Hematopoietic multipotent progenitor cell treated with erythropoietin and hydrocortisone succinate and interleukin-3 and kit ligand, for 8 days (in vitro differentiated cells): Measurements from ENCODE around the gene DDX25.
"Not testable (repeated sequence)": the region's sequence is repeated elsewhere in the genome, so short reads cannot be mapped to it uniquely, and the experiment has no call there.

Experiments used
- DNase-seq: peaks from one replicate; pipeline ENCODE4 v3.0.0-alpha.2; 2015

The DDX25 gene

GRCh38 chr11:125910226-125910849, 6.0 kb downstream of the DDX25 start:
- DNase-seq, result no peak

DNA sequence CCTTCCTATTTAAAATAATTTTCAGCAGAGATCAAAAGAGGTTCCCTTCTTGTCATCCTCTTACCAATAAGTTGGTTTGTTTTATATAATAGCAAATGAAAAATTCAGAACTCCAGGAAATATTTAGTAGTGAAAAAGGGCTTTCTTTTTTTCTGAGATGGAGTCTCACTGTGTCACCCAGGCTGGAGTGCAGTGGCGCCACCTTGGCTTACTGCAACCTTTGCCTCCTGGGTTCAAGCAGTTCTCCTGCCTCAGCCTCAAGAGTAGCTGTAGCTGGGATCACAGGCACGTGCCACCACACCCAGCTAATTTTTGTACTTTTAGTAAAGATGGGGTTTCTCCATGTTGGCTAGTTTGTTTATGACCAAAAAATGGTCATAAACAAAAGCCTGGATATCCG, 10.3 kb downstream of the DDX25 start:
- DNase-seq, result not testable (repeated sequence)

DNA sequence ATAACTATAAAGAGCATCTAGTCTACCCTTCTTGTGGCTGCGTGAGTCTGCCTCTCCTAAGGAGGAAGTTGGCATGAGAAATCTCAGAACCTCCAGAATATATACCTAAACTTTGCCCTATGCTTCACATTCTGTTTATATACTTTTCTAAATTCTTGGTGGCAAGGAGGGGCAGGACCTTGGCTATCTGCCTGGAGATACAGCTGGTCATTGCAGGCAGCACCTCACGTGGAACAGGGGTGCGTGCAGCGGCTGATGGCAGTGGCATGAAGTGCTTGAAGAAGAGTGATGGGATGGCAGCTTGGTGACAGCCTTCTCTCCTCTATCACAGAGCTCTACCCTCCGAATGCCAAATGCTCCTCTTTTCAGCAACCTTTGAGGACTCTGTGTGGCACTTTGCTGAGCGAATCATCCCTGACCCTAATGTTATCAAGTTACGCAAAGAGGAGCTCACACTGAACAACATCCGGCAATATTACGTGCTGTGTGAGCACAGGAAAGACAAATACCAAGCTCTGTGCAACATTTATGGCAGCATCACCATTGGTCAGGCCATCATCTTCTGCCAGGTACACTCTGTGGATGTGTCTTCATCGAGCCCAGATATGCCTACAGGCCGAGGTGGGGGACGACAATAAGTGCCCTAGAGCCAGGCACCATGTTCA, 12.5 kb downstream of the DDX25 start:
- no peak for DNase-seq

- DNase-seq, result no peak
Measured at GRCh38 chr11:125918140-125918840, 14.0 kb downstream of the DDX25 start.

GRCh38 chr11:125921042-125921441, 16.7 kb downstream of the DDX25 start:
- DNase-seq, result no peak

GRCh38 chr11:125922156-125922555, 17.8 kb downstream of the DDX25 start:
- no peak for DNase-seq

DNA sequence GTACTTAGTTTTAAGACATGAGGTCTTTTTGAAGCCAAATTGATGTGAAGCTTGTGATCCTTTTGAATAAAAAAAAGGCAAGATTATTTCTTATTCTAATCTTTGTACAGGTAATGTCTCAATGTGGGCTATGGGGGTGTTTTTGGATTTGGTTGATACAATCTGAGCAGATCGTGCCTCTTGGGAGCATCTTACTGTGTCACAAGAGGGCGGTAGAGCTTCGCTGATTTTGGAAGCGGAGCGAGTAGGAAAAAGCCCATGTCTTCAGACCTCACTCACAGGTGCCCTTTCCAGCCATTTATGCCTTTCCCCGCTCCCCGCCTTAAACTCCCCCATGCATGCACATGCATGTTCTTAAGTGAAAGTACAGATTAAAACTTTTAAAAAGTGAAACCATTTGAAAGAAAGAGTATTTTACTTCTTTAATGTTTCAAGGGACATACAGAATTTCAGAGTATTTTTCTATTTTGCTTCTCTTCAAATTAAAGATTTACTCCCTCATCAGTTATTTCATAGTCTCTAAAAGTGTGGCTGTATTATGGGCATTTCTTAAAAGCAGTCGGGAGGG, 18.8 kb downstream of the DDX25 start:
- peak; percentile 71 for DNase-seq

- no peak for DNase-seq
Measured at GRCh38 chr11:125923633-125924032, 19.3 kb downstream of the DDX25 start.

DNA sequence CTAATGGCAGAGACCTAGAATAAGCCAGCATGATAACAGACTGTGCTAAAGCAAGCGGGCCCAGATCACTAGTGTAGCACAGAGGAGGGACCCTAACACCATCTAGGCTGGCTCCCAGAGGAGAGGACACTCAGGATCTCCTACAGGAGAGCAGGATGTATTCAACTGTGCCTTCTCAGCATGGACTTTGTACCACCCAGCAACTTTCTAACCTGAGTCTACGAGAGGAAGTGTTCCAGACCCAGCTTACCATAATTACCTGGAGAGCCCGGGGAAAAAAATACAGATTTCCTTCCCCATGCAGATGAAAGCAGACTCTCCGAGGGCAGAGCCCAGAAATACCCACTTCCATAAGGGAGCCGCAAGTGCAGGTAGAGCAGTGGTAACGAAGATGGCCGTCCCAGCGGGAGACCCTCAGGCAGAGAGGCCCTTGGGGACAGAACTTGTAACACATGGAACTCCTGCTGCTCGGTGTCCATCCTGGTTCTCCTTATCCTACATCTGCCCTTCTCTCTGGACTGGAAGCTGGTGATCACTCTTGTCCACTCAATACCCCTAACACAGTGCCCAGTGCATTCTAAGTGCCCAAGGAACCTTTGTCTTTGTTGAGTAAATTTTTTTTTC, 20.2 kb downstream of the DDX25 start:
- DNase-seq, result no peak

DNA sequence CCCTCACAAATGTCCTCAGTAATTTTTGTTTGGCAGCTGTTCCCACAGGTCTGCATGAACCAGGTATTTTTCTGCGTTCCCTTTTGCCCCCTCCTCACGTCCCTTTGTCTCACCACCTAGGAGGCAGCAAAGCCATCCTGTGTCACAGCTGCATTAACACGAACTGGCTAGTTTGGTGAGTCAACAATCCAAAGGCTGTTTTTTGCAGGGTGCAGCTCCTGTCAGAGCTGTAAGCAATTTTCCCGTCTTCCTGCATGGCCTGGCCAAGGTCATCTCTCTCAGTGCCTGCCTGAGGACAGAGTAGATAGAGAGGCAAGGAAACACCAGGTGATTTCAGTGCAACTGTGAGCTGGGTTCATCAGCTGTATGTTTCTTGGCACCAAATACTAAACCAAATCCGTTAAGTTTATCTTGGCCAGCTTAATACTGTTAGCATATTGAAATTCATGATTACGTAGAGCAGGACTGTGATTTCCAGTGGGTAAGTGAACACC, 21.0 kb downstream of the DDX25 start:
- DNase-seq, result no peak

DNA sequence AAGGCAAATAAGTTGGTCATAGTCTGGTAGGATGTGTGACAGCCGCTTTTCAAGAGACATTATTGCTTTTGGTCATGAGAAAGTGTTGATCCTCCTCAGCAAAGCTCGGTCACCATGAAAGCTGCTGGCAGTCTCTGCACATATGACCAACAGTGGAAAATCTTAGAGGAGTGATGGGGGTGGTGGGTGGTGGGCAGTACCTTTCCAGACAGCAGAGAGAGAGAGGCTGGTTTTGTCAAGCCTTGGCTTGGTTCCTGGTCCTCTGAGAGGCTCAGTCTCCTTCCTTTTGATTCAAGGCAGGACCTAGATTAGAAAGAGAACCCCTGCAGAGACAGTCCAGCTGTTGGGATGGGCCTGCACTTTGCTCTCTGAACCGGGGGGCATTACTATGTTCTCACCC, 21.5 kb downstream of the DDX25 start:
- no peak for DNase-seq

GRCh38 chr11:125926682-125927081, 22.4 kb downstream of the DDX25 start:
- no peak for DNase-seq

DNA sequence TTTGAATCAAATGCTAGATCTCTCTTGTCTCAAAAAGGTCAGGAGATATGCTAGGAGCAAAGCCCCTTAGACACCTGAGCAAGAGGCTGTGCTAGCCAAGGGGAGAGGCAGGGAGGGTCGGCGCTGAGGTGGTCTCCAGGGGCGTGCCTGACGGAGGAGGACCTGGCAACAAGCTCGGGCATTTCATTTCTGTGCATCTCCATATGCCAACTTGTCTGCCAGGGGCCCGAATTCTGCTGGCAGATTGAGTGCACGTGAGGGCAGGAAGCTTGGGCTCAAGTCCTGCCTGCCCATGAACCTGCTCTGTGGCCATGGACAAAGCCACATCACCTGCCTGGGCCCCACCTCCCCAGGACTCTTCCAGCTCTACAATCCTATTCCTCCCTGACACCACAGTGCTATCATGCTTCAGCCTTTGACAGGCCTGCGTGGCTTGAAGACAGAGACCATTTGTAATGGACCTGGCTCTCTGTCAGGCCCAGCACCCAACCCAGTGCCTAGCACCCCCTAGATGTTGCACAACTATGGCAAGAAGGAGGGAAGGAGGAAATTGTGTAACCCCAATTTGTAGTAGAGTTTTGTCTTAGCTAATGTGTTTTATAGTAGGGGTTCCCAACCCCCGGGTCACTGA, 25.3 kb downstream of the DDX25 start:
- no peak for DNase-seq

GRCh38 chr11:125930076-125930450, 25.8 kb downstream of the DDX25 start:
- DNase-seq, result no peak

- DNase-seq, result no peak
Measured at GRCh38 chr11:125931116-125931515, 26.8 kb downstream of the DDX25 start.

- no peak for DNase-seq
Measured at GRCh38 chr11:125931668-125932067, 27.4 kb downstream of the DDX25 start.

DNA sequence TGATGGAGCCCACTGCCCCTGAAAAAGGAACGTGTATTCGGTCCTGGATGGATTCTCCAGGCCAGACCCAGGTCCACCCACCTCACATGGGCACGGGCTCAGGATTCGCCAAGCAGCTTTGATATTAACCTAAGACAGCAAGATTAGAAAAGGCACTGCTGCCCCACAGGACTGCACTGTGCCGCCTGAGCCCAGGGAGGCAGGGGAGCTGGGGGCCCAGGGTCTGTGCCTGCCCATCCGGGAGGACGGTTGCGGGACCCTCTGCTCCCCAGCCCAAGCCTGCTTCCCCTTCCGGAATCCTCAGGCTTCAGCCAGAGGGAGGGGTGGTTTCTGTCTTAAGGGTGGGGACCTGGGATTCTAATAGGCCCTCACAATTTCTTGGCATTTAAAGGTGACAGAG, 28.0 kb downstream of the DDX25 start:
- no peak for DNase-seq

DNA sequence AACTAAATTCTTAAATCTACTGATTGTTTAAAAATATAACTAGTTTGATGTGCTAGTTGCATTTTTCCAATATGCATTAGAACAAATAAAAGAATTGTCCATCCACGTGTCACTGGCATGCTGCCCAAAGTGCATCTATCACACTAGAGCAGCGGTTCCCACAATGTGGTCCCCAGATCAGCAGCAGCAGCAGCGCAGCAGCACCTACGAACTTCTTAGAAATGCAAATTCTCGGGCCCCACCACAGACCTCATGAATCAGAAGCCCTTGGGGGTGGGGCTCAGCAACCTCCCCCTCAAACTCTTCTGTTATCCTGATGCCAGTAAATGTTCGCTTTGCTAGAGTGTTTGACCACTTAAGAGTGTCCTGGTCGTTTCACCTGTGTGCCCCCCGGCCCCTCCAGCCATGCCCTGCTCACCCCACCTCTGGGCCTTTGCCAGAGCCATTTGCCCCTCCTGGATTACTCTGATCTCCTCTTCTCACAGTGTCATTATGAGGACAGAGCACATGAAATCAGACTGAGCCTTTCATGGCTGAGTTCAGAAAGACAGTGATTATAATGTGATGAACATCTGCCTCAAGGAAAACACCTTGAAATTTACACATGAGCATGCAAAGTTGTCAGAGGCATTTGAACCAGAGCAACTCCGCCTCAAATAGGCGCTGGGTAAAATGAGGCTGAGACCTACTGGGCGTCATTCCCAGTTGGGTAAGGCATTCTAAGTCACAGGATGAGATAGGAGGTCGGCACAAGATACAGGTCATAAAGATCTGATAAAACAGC, 28.9 kb downstream of the DDX25 start:
- DNase-seq, result peak; percentile 3

GRCh38 chr11:125934473-125934872, 30.2 kb downstream of the DDX25 start:
- DNase-seq, result no peak

DNA sequence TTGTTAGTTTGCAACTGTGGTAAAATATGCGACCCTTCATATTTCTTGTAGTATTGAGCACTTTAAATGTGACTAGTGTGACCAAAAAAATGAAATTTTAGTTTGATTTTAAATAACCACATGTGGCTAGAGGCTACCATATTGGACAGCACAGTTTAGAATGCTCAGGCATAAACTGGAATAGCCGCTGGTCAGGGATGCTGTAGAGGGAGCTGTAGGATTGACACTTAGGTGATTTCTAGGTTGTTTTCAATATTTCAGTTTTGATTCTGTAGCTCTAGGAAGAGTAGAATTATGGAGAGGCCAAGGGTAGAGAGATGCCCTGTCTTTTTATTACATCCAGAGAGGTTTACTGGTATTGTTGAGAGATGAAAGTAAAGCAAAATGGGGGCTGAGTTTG, 30.7 kb downstream of the DDX25 start:
- no peak for DNase-seq

- no peak for DNase-seq
Measured at GRCh38 chr11:125935618-125936199, 31.4 kb downstream of the DDX25 start.

GRCh38 chr11:125938418-125938817, 34.1 kb downstream of the DDX25 start:
- DNase-seq, result no peak
